ENCODE data around the gene CYP2D6.
"Not testable (repeated sequence)": the region's sequence is repeated elsewhere in the genome, so short reads cannot be mapped to it uniquely, and the experiment has no call there.

The CYP2D6 gene

GRCh38 chr22:42114721-42115120 lies 15.9 kb downstream of the CYP2D6 start:
- no peak for TF ChIP-seq CTCF (IDR thresholded peaks at IDR 0.05; ENCODE audit: borderline replicate concordance, extremely low read depth, low read length, poor library complexity, severe bottlenecking)
- no peak for TF ChIP-seq EZH2 (IDR thresholded peaks at IDR 0.05; ENCODE audit: borderline replicate concordance, low read depth, low read length, severe bottlenecking)
- no peaks in the 10 kb centered on the region for H3K79me2 ChIP-seq (ENCODE audit: insufficient read depth, low read length)
- no peak for DNase-seq
- H3K9me3 ChIP-seq (ENCODE audit: insufficient read depth, low read length, severe bottlenecking), result peaks cover 26% of the 10 kb centered on the region
- no peak overlapping the region for H2AFZ ChIP-seq (ENCODE audit: low read depth, low read length)
- H3K9ac ChIP-seq (ENCODE audit: low read depth, low read length), result no peak overlapping the region
- 0 out of 2 replicates have a peak, but pooled peaks cover 2% of the 10 kb centered on the region for H3K36me3 ChIP-seq (ENCODE audit: insufficient read depth, low read length)
- ATAC-seq (ENCODE audit: insufficient read depth, low read depth), result no peak
- H3K4me1 ChIP-seq (ENCODE audit: insufficient read depth, low read length), result peaks cover 10% of the 10 kb centered on the region
- H3K4me2 ChIP-seq (ENCODE audit: insufficient read depth, low read length), result no peak overlapping the region
- no peak overlapping the region for H3K4me3 ChIP-seq (ENCODE audit: low read depth in 1 of 2, low read length in 2 of 2)
- no peaks in the 10 kb centered on the region for H3K27me3 ChIP-seq (ENCODE audit: insufficient read depth, low read length, poor library complexity)
- no peaks in the 10 kb centered on the region for H4K20me1 ChIP-seq (ENCODE audit: insufficient read depth, low read length)
- H3K27ac ChIP-seq (ENCODE audit: low read length), result no peak overlapping the region

GRCh38 chr22:42112793-42113192 lies 17.8 kb downstream of the CYP2D6 start:
- not testable (repeated sequence) for H3K4me3 ChIP-seq (ENCODE audit: low read depth in 1 of 2, low read length in 2 of 2); DNase-seq; ATAC-seq (ENCODE audit: insufficient read depth, low read depth); H3K27me3 ChIP-seq (ENCODE audit: insufficient read depth, low read length, poor library complexity); H3K79me2 ChIP-seq (ENCODE audit: insufficient read depth, low read length); H3K36me3 ChIP-seq (ENCODE audit: insufficient read depth, low read length); H3K9ac ChIP-seq (ENCODE audit: low read depth, low read length); H3K4me1 ChIP-seq (ENCODE audit: insufficient read depth, low read length); H3K4me2 ChIP-seq (ENCODE audit: insufficient read depth, low read length); H4K20me1 ChIP-seq (ENCODE audit: insufficient read depth, low read length); H3K27ac ChIP-seq (ENCODE audit: low read length); H2AFZ ChIP-seq (ENCODE audit: low read depth, low read length)
- TF ChIP-seq CTCF (IDR thresholded peaks at IDR 0.05; ENCODE audit: borderline replicate concordance, extremely low read depth, low read length, poor library complexity, severe bottlenecking), result peak; percentile 17
- H3K9me3 ChIP-seq (ENCODE audit: insufficient read depth, low read length, severe bottlenecking), result peaks cover 26% of the 10 kb centered on the region

- H3K9ac ChIP-seq (ENCODE audit: low read depth, low read length), result no peak overlapping the region
- H3K27me3 ChIP-seq (ENCODE audit: insufficient read depth, low read length, poor library complexity), result no peaks in the 10 kb centered on the region
- H2AFZ ChIP-seq (ENCODE audit: low read depth, low read length), result no peak overlapping the region
- TF ChIP-seq EZH2 (IDR thresholded peaks at IDR 0.05; ENCODE audit: borderline replicate concordance, low read depth, low read length, severe bottlenecking) (no peak), CTCF (IDR thresholded peaks at IDR 0.05; ENCODE audit: borderline replicate concordance, extremely low read depth, low read length, poor library complexity, severe bottlenecking) (no peak)
- H3K9me3 ChIP-seq (ENCODE audit: insufficient read depth, low read length, severe bottlenecking), result peaks cover 26% of the 10 kb centered on the region
- no peaks in the 10 kb centered on the region for H4K20me1 ChIP-seq (ENCODE audit: insufficient read depth, low read length)
- H3K4me1 ChIP-seq (ENCODE audit: insufficient read depth, low read length), result no peaks in the 10 kb centered on the region
- H3K36me3 ChIP-seq (ENCODE audit: insufficient read depth, low read length), result 0 out of 2 replicates have a peak, but pooled peaks cover 2% of the 10 kb centered on the region
- ATAC-seq (ENCODE audit: insufficient read depth, low read depth) (no peak), DNase-seq (no peak)
- H3K79me2 ChIP-seq (ENCODE audit: insufficient read depth, low read length), result no peaks in the 10 kb centered on the region
- H3K4me2 ChIP-seq (ENCODE audit: insufficient read depth, low read length), result no peak overlapping the region
- no peak overlapping the region for H3K27ac ChIP-seq (ENCODE audit: low read length)
- H3K4me3 ChIP-seq (ENCODE audit: low read depth in 1 of 2, low read length in 2 of 2), result no peak overlapping the region
Measured at GRCh38 chr22:42111798-42112197, 18.8 kb downstream of the CYP2D6 start.

- no peak overlapping the region for H2AFZ ChIP-seq (ENCODE audit: low read depth, low read length)
- H3K79me2 ChIP-seq (ENCODE audit: insufficient read depth, low read length), result no peaks in the 10 kb centered on the region
- H3K4me3 ChIP-seq (ENCODE audit: low read depth in 1 of 2, low read length in 2 of 2), result no peak overlapping the region
- no peaks in the 10 kb centered on the region for H3K36me3 ChIP-seq (ENCODE audit: insufficient read depth, low read length)
- no peaks in the 10 kb centered on the region for H4K20me1 ChIP-seq (ENCODE audit: insufficient read depth, low read length)
- TF ChIP-seq EZH2 (IDR thresholded peaks at IDR 0.05; ENCODE audit: borderline replicate concordance, low read depth, low read length, severe bottlenecking) (no peak), CTCF (IDR thresholded peaks at IDR 0.05; ENCODE audit: borderline replicate concordance, extremely low read depth, low read length, poor library complexity, severe bottlenecking) (no peak)
- H3K4me2 ChIP-seq (ENCODE audit: insufficient read depth, low read length), result no peak overlapping the region
- no peaks in the 10 kb centered on the region for H3K27me3 ChIP-seq (ENCODE audit: insufficient read depth, low read length, poor library complexity)
- ATAC-seq (ENCODE audit: insufficient read depth, low read depth) (no peak), DNase-seq (no peak)
- no peak overlapping the region for H3K27ac ChIP-seq (ENCODE audit: low read length)
- H3K9ac ChIP-seq (ENCODE audit: low read depth, low read length), result no peak overlapping the region
- no peaks in the 10 kb centered on the region for H3K4me1 ChIP-seq (ENCODE audit: insufficient read depth, low read length)
- H3K9me3 ChIP-seq (ENCODE audit: insufficient read depth, low read length, severe bottlenecking), result peaks cover 15% of the 10 kb centered on the region
Measured at GRCh38 chr22:42108848-42109247, 21.8 kb downstream of the CYP2D6 start.

GRCh38 chr22:42104332-42104860 lies 26.2 kb downstream of the CYP2D6 start:
- not testable (repeated sequence) for H4K20me1 ChIP-seq (ENCODE audit: insufficient read depth, low read length); H3K36me3 ChIP-seq (ENCODE audit: insufficient read depth, low read length); H3K79me2 ChIP-seq (ENCODE audit: insufficient read depth, low read length); H3K9ac ChIP-seq (ENCODE audit: low read depth, low read length); H3K27ac ChIP-seq (ENCODE audit: low read length); H2AFZ ChIP-seq (ENCODE audit: low read depth, low read length); H3K4me2 ChIP-seq (ENCODE audit: insufficient read depth, low read length); H3K4me3 ChIP-seq (ENCODE audit: low read depth in 1 of 2, low read length in 2 of 2); H3K27me3 ChIP-seq (ENCODE audit: insufficient read depth, low read length, poor library complexity); H3K4me1 ChIP-seq (ENCODE audit: insufficient read depth, low read length); DNase-seq; ATAC-seq (ENCODE audit: insufficient read depth, low read depth)
- H3K9me3 ChIP-seq (ENCODE audit: insufficient read depth, low read length, severe bottlenecking), result peaks cover 43% of the 10 kb centered on the region
